H1 (cell line): ENCODE data around the gene THYN1. TPM values are rescaled to one million over a fixed set of nuclear protein-coding genes. Genes with fewer than 3 reads are reported as not detected.

Experiments used
- CTCF ChIA-PET: fragments of 300-600 bp; sonication (Branson Sonifier 250); formaldehyde crosslinking; loops from one replicate; lab custom pipeline; 2021; ENCODE audit not compliant: partially characterized antibody; lab: Charles Lee
- POLR2A ChIA-PET: fragments of 300-600 bp; sonication (Branson Sonifier 250); formaldehyde crosslinking; loops from one replicate; lab custom pipeline; 2021; ENCODE audit warnings: inconsistent platforms; ENCODE audit not compliant: partially characterized antibody; lab: Charles Lee
- DNase-seq, 2 experiments: peaks; one replicate each; pipeline versions ENCODE4 v3.0.0 to v3.0.0-alpha.2; 2010 to 2022; ENCODE audit warnings: low spot score in 2 of 2, low read depth in 1 of 2, mixed read lengths in 1 of 2
- FAIRE-seq: peaks from 2 replicates; lab custom pipeline; 2011; peaks lifted over from hg19 to GRCh38; lab: Jason Lieb, UNC
- H2AFZ ChIP-seq: 2 replicates; pipeline ENCODE4 v1.8.1; 2012; ENCODE audit warnings: low read length, inconsistent platforms
- H2AK5ac ChIP-seq: 2 replicates; pipeline ENCODE4 v1.6.1; 2013; ENCODE audit warnings: low read depth, low read length
- H2BK120ac ChIP-seq: replicated peaks from 2 replicates; pipeline ENCODE3; 2013; ENCODE audit warnings: low read depth, low read length, inconsistent platforms
- H2BK12ac ChIP-seq: 2 replicates; pipeline ENCODE4 v1.6.1; 2013; ENCODE audit warnings: low read depth, low read length
- H2BK15ac ChIP-seq: 2 replicates; pipeline ENCODE4 v1.6.1; 2013; ENCODE audit warnings: low read length
- H2BK20ac ChIP-seq: 2 replicates; pipeline ENCODE4 v1.6.1; 2013; ENCODE audit warnings: low read length
- H2BK5ac ChIP-seq: 2 replicates; pipeline ENCODE4 v1.6.1; 2013; ENCODE audit warnings: low read depth, low read length
- H3K14ac ChIP-seq: 2 replicates; pipeline ENCODE4 v1.6.1; 2013; ENCODE audit warnings: inconsistent platforms; ENCODE audit not compliant: insufficient read length
- H3K18ac ChIP-seq: 2 replicates; pipeline ENCODE4 v1.6.1; 2013; ENCODE audit warnings: low read length; ENCODE audit errors: extremely low read depth
- H3K23ac ChIP-seq: 2 replicates; pipeline ENCODE4 v1.6.1; 2013; ENCODE audit warnings: inconsistent platforms; ENCODE audit not compliant: insufficient read length
- H3K23me2 ChIP-seq: 2 replicates; pipeline ENCODE4 v1.6.1; 2013; ENCODE audit warnings: low read depth, low read length
- H3K27ac ChIP-seq: 2 replicates; pipeline ENCODE4 v1.6.1; 2011; ENCODE audit warnings: low read depth, low read length, inconsistent platforms
- H3K27me3 ChIP-seq, 4 experiments: replicated peaks in 1 of 4; 1 replicate in 1 of 4; 2 replicates in 3 of 4; pipeline versions ENCODE4 v1.6.1 to v1.8.1; 2011 to 2013; ENCODE audit warnings: low read length in 3 of 4, mild to moderate bottlenecking in 3 of 4, inconsistent platforms in 2 of 4, mixed read lengths in 2 of 4, moderate library complexity in 1 of 4; ENCODE audit not compliant: control insufficient read depth in 3 of 4, insufficient read depth in 3 of 4; ENCODE audit errors: extremely low read depth in 1 of 4
- H3K36me3 ChIP-seq, 4 experiments: 2 replicates each; pipeline versions ENCODE4 v1.6.1 to v1.8.1; 2011 to 2013; ENCODE audit warnings: mild to moderate bottlenecking in 4 of 4, low read length in 3 of 4, moderate library complexity in 2 of 4, control low read depth in 1 of 4, inconsistent platforms in 1 of 4; ENCODE audit not compliant: insufficient read depth in 4 of 4, control insufficient read depth in 2 of 4
- H3K4ac ChIP-seq: replicated peaks from 2 replicates; pipeline ENCODE3; 2013; ENCODE audit warnings: low read length, low read depth, mixed read lengths, inconsistent platforms; ENCODE audit not compliant: insufficient read length
- H3K4me1 ChIP-seq, 4 experiments: replicated peaks in 1 of 4; 1 replicate in 1 of 4; 2 replicates in 3 of 4; pipeline versions ENCODE4 v1.6.1 to v1.8.1; 2011 to 2013; ENCODE audit warnings: low read length in 3 of 4, inconsistent platforms in 2 of 4, mixed read lengths in 1 of 4; ENCODE audit not compliant: insufficient read depth in 4 of 4, control insufficient read depth in 3 of 4
- H3K4me2 ChIP-seq, 2 experiments: 2 replicates each; pipeline versions ENCODE4 v1.6.1 to v1.8.1; 2011 to 2013; ENCODE audit warnings: low read depth in 2 of 2, low read length in 2 of 2, control low read depth in 1 of 2, inconsistent platforms in 1 of 2, mild to moderate bottlenecking in 1 of 2; ENCODE audit not compliant: insufficient read depth in 1 of 2
- H3K4me3 ChIP-seq, 4 experiments: fragments of 200-600, 300-600 bp in 1 of 4; sonication (generic), shearing (Covaris generic), sonication (Bioruptor Twin) in 1 of 4; 2 replicates each; pipeline versions ENCODE4 v1.5.1 to v1.8.1; 2011 to 2016; ENCODE audit warnings: low read length in 4 of 4, low read depth in 3 of 4, control low read depth in 2 of 4, inconsistent platforms in 2 of 4, mild to moderate bottlenecking in 2 of 4, mixed read lengths in 1 of 4, moderate library complexity in 1 of 4; ENCODE audit not compliant: insufficient read depth in 2 of 4; ENCODE audit errors: extremely low read depth in 1 of 4
- H3K56ac ChIP-seq: replicated peaks from 2 replicates; pipeline ENCODE3; 2013; ENCODE audit warnings: low read depth, mild to moderate bottlenecking, mixed read lengths, low read length, inconsistent platforms; ENCODE audit not compliant: insufficient read length
- H3K79me1 ChIP-seq: 2 replicates; pipeline ENCODE4 v1.6.1; 2013; ENCODE audit warnings: low read depth, low read length, control low read depth
- H3K79me2 ChIP-seq, 2 experiments: 2 replicates each; pipeline versions ENCODE4 v1.6.1 to v1.8.1; 2012 to 2013; ENCODE audit warnings: low read length in 2 of 2, mild to moderate bottlenecking in 2 of 2, inconsistent platforms in 1 of 2; ENCODE audit not compliant: insufficient read depth in 2 of 2, control insufficient read depth in 1 of 2
- H3K9ac ChIP-seq, 4 experiments: replicated peaks in 1 of 4; 1 replicate in 1 of 4; 2 replicates in 3 of 4; pipeline versions ENCODE4 v1.6.1 to v1.8.1; 2011 to 2013; ENCODE audit warnings: low read depth in 3 of 4, low read length in 3 of 4, control low read depth in 2 of 4, mild to moderate bottlenecking in 2 of 4, moderate library complexity in 2 of 4, inconsistent platforms in 1 of 4; ENCODE audit errors: extremely low read depth in 1 of 4
- H3K9me3 ChIP-seq, 2 experiments: 2 replicates each; pipeline versions ENCODE4 v1.6.1 to v1.8.1; 2012 to 2013; ENCODE audit warnings: mild to moderate bottlenecking in 2 of 2, moderate library complexity in 2 of 2, control low read depth in 1 of 2, inconsistent platforms in 1 of 2, low read depth in 1 of 2, low read length in 1 of 2, mixed read lengths in 1 of 2; ENCODE audit not compliant: insufficient read depth in 2 of 2
- H4K20me1 ChIP-seq, 2 experiments: replicated peaks in 1 of 2; 2 replicates each; pipeline versions ENCODE3 to v1.8.1; 2011 to 2013; ENCODE audit warnings: inconsistent platforms in 2 of 2, low read length in 2 of 2, mild to moderate bottlenecking in 1 of 2; ENCODE audit not compliant: insufficient read depth in 2 of 2, control insufficient read depth in 1 of 2
- H4K5ac ChIP-seq: 2 replicates; pipeline ENCODE4 v1.6.1; 2013; ENCODE audit warnings: low read length, low read depth, mixed read lengths, inconsistent platforms; ENCODE audit not compliant: insufficient read length
- H4K8ac ChIP-seq: 2 replicates; pipeline ENCODE4 v1.8.0; 2013; ENCODE audit warnings: mild to moderate bottlenecking, moderate library complexity, low read length, inconsistent platforms; ENCODE audit not compliant: insufficient read depth; ENCODE audit errors: extremely low read depth
- H4K91ac ChIP-seq: replicated peaks from 2 replicates; pipeline ENCODE3; 2013; ENCODE audit warnings: low read length, mixed read lengths, inconsistent platforms; ENCODE audit not compliant: insufficient read length
- BRCA1 ChIP-seq: IDR thresholded peaks from 2 replicates; pipeline ENCODE4 v1.6.1; 2012; ENCODE audit warnings: low read depth, low read length, improper control_type of control experiment
- HDAC2 ChIP-seq, 2 experiments: fragments of 300-600 bp in 1 of 2; sonication (generic) in 1 of 2; IDR thresholded peaks; 2 replicates each; pipeline ENCODE4 v1.6.1; 2011 to 2012; ENCODE audit warnings: low read depth in 2 of 2, low read length in 2 of 2, mild to moderate bottlenecking in 2 of 2, moderate library complexity in 2 of 2, borderline replicate concordance in 1 of 2, inconsistent platforms in 1 of 2
- HDAC6 ChIP-seq: IDR thresholded peaks from one replicate; pipeline ENCODE4 v1.7.1; 2012; ENCODE audit warnings: low read depth, mild to moderate bottlenecking, inconsistent platforms, low read length, moderate library complexity
- WGBS, 2 experiments: shearing (Covaris generic) in 1 of 2; methylation state at CpG; one replicate each; pipeline versions ENCODE4 v1.1.6 to v1.1.7; 2013 to 2015; ENCODE audit warnings: low lambda C conversion rate in 2 of 2, mixed read lengths in 2 of 2, inconsistent platforms in 1 of 2, low coverage in 1 of 2, missing lambda C conversion rate in 1 of 2; ENCODE audit not compliant: insufficient replicate concordance in 2 of 2, insufficient coverage in 1 of 2, insufficient read length in 1 of 2; ENCODE audit errors: extremely low coverage in 1 of 2, missing lambda C conversion rate in 1 of 2; 5-methylcytosine and 5-hydroxymethylcytosine counted together
- polyA plus RNA-seq, 7 experiments: library from polyadenylated mRNA; depleted of rRNA in 3 of 7; stranded (reverse) in 5 of 7; unstranded in 2 of 7; fragments of >200 nt in 5 of 7; fragments of 200-250 nt in 2 of 7; gene quantifications; 1 replicate in 5 of 7; 2 replicates in 1 of 7; 4 replicates in 1 of 7; pipeline versions ENCODE4 v1.2.1 to v1.2.3, GENCODE V29; 2011 to 2013; ENCODE audit warnings: missing spikeins in 2 of 7, mixed read lengths in 2 of 7
- total RNA-seq: library from RNA; stranded (reverse); fragmentation: NEBNext Ultra II Directional; extraction: Animal tissue kit (Norgen Biotek cat#: 25700); gene quantifications from 2 replicates; pipeline ENCODE4 v1.2.1, GENCODE V29; 2021

Gene THYN1
- total and polyA plus RNA-seq, 2 of the 8 experiments (the other 6 are each of a cell fraction or from before 2014, with no cell fraction given): 77.3 to 95.1 TPM

DNA sequence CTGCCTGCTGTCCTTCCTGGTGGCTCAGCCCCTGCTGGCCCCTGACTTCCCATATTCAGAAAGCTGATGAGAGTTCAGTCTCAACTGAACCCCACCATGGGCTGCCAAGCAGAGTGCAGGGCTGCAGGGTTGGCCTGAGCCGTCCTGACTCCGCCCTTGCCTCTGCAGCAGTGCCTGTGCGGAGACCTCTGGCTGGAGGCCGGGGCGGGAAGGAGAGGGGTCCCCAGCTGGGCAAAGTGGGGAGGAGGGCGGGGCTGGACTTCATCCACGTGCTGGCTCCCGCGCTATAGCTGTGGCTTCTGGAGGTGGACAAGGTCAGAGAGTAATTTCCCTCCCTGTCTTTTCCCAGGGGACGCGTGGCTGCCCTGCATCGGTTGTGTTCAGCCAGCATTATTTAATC lies 36.6 kb upstream of the THYN1 start:
- no peak overlapping the region for H2BK15ac ChIP-seq
- H3K27ac ChIP-seq: no peak overlapping the region
- no peak overlapping the region for H3K4ac ChIP-seq
- H4K91ac ChIP-seq: no peak overlapping the region
- no peak overlapping the region for H3K4me2 ChIP-seq
- H2AFZ ChIP-seq: no peak overlapping the region
- 86% methylated on average over 9 of the region's 12 CpGs; no CpG with 5 or more reads in 1 of the 2 experiments for WGBS, 2 experiments
- no peaks in the 10 kb centered on the region for H4K20me1 ChIP-seq
- POLR2A ChIA-PET: interaction anchor here (0.6 to 6.0 kb wide), 6 partner anchors 11 to 28 kb away, joined by 3 to 42 read pairs (median 3); partner anchors contain the start of gene GLB1L3
- H2BK5ac ChIP-seq: no peak overlapping the region
- H3K79me1 ChIP-seq: no peaks in the 10 kb centered on the region
- H3K79me2 ChIP-seq: no peaks in the 10 kb centered on the region
- FAIRE-seq: no peak
- TF ChIP-seq HDAC6 (no peak), BRCA1 (no peak), HDAC2 (IDR thresholded peaks at IDR 0.05; ENCODE audit: borderline replicate concordance in 1 of 2, low read depth in 2 of 2, low read length in 2 of 2) (no peak)
- H4K5ac ChIP-seq: no peak overlapping the region
- no peak overlapping the region for H3K23ac ChIP-seq
- no peak overlapping the region for H2BK20ac ChIP-seq
- no peaks in the 10 kb centered on the region for H3K9me3 ChIP-seq
- no peak overlapping the region for H4K8ac ChIP-seq
- no peak overlapping the region for H3K14ac ChIP-seq
- no peak overlapping the region for H2AK5ac ChIP-seq
- H3K18ac ChIP-seq: no peak overlapping the region
- no peaks in the 10 kb centered on the region; a peak in 1 of 7 replicates for H3K4me1 ChIP-seq
- no peak overlapping the region for H2BK12ac ChIP-seq
- no peaks in the 10 kb centered on the region for H3K23me2 ChIP-seq
- no peak overlapping the region for H3K9ac ChIP-seq
- H3K4me3 ChIP-seq: no peak overlapping the region
- no peaks in the 10 kb centered on the region; a peak in 1 of 7 replicates for H3K27me3 ChIP-seq
- CTCF ChIA-PET: interaction anchor here (1.2 to 4.3 kb wide), 4 partner anchors 12 to 28 kb away, joined by 3 to 26 read pairs (median 8); no protein-coding TSS in a partner anchor
- DNase-seq: no peak
- peaks cover 6 to 15% (median 9%) of the 10 kb centered on the region in 4 experiments; a peak in 7 of 8 replicates for H3K36me3 ChIP-seq
- H2BK120ac ChIP-seq: no peak overlapping the region
- no peak overlapping the region for H3K56ac ChIP-seq
